HepG2 (cell line): ENCODE results near the gene KBTBD2. TPM values are rescaled to one million over a fixed set of nuclear protein-coding genes. Genes with fewer than 3 reads are reported as not detected.

Experiments used
- ESRRA ChIP-seq: sonication (generic); formaldehyde crosslinking; IDR thresholded peaks from 2 replicates; pipeline ENCODE4 v1.5.1; 2020; ENCODE audit warnings: mild to moderate bottlenecking, low read depth, missing genetic modification reagents
- FOXK2 ChIP-seq: fragments of 450-650 bp; IDR thresholded peaks from 2 replicates; pipeline ENCODE4 v1.6.1; 2016
- NFAT5 ChIP-seq: sonication (generic); formaldehyde crosslinking; IDR thresholded peaks from 2 replicates; pipeline ENCODE4 v1.4.0; 2020; ENCODE audit warnings: missing genetic modification reagents
- SNRNP70 ChIP-seq: fragments of 200-400 bp; formaldehyde crosslinking; IDR thresholded peaks from 2 replicates; pipeline ENCODE4 v1.6.1; 2017; ENCODE audit warnings: mild to moderate bottlenecking, low read depth, low read length, moderate library complexity
- ZBTB34 ChIP-seq: sonication (generic); formaldehyde crosslinking; IDR thresholded peaks from 2 replicates; pipeline ENCODE4 v1.8.0; 2022; ENCODE audit warnings: mild to moderate bottlenecking, missing genetic modification reagents
- ZBTB40 ChIP-seq, 2 experiments: fragments of 450-650 bp in 1 of 2; sonication (generic) in 1 of 2; formaldehyde crosslinking in 1 of 2; IDR thresholded peaks; 2 replicates each; pipeline versions ENCODE4 v1.6.1 to v1.8.0; 2016 to 2022; ENCODE audit warnings: antibody characterized with exemption in 1 of 2, mild to moderate bottlenecking in 1 of 2, missing genetic modification reagents in 1 of 2
- ZNF737 ChIP-seq: sonication (generic); formaldehyde crosslinking; IDR thresholded peaks from 2 replicates; pipeline ENCODE4 v1.5.0; 2020; ENCODE audit warnings: missing genetic modification reagents, mild to moderate bottlenecking, borderline replicate concordance
- polyA plus RNA-seq, 8 experiments: library from polyadenylated mRNA; depleted of rRNA in 3 of 8; stranded (reverse) in 7 of 8; unstranded in 1 of 8; fragments of >200 nt; fragmentation: Illumina TruSeq in 4 of 8; extraction: Trizol in 4 of 8; gene quantifications; 2 replicates each; pipeline versions ENCODE4 v1.2.1 to v1.2.3, GENCODE V29; 2011 to 2016; ENCODE audit warnings: low read depth in 4 of 8, missing spikeins in 1 of 8, mixed read lengths in 1 of 8; ENCODE audit not compliant: insufficient read depth in 1 of 8
- total RNA-seq, 5 experiments: library from RNA; depleted of rRNA; stranded (reverse); fragments of >200 nt; fragmentation: Illumina TruSeq; extraction: Trizol; gene quantifications; 2 replicates each; pipeline ENCODE4 v1.2.3, GENCODE V29; 2016; ENCODE audit warnings: low read depth in 1 of 5
- TF ChIP-seq, protein P1 (sequence below): sonication (generic); formaldehyde crosslinking; IDR thresholded peaks from 2 replicates; pipeline ENCODE4 v1.5.1; 2020; ENCODE audit warnings: mild to moderate bottlenecking, moderate library complexity, missing genetic modification reagents

KBTBD2 gene
- total and polyA plus RNA-seq, 2 of the 13 experiments (the other 11 are each of a cell fraction or from before 2014, with no cell fraction given): 24.0 to 25.2 TPM

DNA sequence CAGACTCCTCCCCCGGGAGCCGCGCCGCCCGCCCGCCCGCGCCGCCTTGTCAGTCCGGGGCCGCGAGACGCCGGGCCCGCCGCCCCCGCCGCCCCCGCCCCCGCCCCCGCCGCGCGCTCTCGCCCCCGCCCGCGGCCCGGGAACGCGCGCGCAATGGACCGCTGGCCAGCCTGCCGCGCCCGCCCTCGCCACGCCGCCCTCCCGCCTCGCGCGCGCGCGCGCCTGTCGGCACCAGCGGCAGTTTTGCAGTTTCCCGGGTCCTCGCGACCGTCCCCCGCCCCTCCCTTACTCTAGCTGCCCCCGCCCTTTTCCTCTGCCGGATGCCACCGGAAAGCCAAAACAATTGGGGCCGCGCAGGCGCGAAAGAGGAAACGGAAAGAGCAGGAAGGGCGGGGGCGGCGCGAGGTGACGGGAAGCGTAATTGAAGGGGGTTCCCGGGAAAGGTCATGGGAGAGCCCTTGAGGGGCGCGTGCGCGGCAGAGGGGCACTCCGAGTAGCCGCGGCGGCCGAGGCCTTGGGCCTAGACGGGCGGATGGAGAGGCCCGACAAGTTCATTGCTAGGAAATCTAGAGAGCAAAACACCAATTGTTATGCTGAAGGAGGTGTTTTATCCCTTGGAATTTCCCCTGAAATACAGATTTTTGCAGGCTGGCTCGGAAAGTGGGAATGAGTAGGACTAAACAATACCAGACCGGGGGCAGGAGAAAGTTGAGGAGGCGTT lies 400 bp upstream of the KBTBD2 start (continued):
- TF ChIP-seq, protein P1, sequence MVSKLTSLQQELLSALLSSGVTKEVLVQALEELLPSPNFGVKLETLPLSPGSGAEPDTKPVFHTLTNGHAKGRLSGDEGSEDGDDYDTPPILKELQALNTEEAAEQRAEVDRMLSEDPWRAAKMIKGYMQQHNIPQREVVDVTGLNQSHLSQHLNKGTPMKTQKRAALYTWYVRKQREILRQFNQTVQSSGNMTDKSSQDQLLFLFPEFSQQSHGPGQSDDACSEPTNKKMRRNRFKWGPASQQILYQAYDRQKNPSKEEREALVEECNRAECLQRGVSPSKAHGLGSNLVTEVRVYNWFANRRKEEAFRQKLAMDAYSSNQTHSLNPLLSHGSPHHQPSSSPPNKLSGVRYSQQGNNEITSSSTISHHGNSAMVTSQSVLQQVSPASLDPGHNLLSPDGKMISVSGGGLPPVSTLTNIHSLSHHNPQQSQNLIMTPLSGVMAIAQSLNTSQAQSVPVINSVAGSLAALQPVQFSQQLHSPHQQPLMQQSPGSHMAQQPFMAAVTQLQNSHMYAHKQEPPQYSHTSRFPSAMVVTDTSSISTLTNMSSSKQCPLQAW (CRISPR knock-in tag): peak; percentile 68; the same call in 1 of the 2 replicates
- TF ChIP-seq ESRRA (CRISPR knock-in tag): peak; percentile 87
- TF ChIP-seq FOXK2: no peak
- TF ChIP-seq ZNF737 (CRISPR knock-in tag): no peak
- TF ChIP-seq NFAT5 (CRISPR knock-in tag): 0 out of 2 replicates have a peak, but pooled peaks have one; percentile 62
- TF ChIP-seq ZBTB34 (CRISPR knock-in tag): no peak
- no peak for TF ChIP-seq SNRNP70
- TF ChIP-seq ZBTB40 (IDR thresholded peaks at IDR 0.05): no peak
- TF ChIP-seq ZBTB40 (CRISPR knock-in tag; IDR thresholded peaks at IDR 0.05): no peak; the same call in 1 of the 2 replicates
